Activated CD8-positive, alpha-beta T cell treated with anti-CD3 and anti-CD28 coated beads, Interleukin-2, amount 10 ng/mL, durations not matched to agents 7 days and 5 days (primary cell): ENCODE measurements around the gene WNT3A. TPM values are rescaled to one million over a fixed set of nuclear protein-coding genes. Genes with fewer than 3 reads are reported as not detected.

Source experiments
- ATAC-seq: fragments of 150-1000 bp; cut with Tn5 transposase; one replicate; pipeline ENCODE4 v1.10.0; 2021; ENCODE audit warnings: moderate library complexity
- CTCF ChIA-PET: fragments of 350-600 bp; sonication (Branson Sonifier 250); formaldehyde crosslinking; loops from one replicate; lab custom pipeline; 2021; ENCODE audit warnings: antibody characterized with exemption; lab: Charles Lee
- POLR2A ChIA-PET: fragments of 350-600 bp; sonication (Branson Sonifier 250); formaldehyde crosslinking; loops from one replicate; lab custom pipeline; 2021; ENCODE audit warnings: antibody characterized with exemption; lab: Charles Lee
- DNase-seq: peaks from one replicate; pipeline ENCODE4 v3.0.0-alpha.2; 2020
- H3K27ac Mint-ChIP-seq: one replicate; pipeline ENCODE4 v1.8.0; 2021; ENCODE audit warnings: mild to moderate bottlenecking, mixed read lengths
- H3K27me3 Mint-ChIP-seq: one replicate; pipeline ENCODE4 v1.8.0; 2021; ENCODE audit warnings: low read depth, mixed read lengths
- H3K36me3 Mint-ChIP-seq: one replicate; pipeline ENCODE4 v1.8.0; 2021; ENCODE audit warnings: low read depth, mixed read lengths
- H3K4me1 Mint-ChIP-seq: one replicate; pipeline ENCODE4 v1.8.0; 2021; ENCODE audit warnings: low read depth, mixed read lengths
- H3K4me3 Mint-ChIP-seq: one replicate; pipeline ENCODE4 v1.8.0; 2021; ENCODE audit warnings: mild to moderate bottlenecking, mixed read lengths
- H3K9me3 Mint-ChIP-seq: one replicate; pipeline ENCODE4 v1.8.0; 2022; ENCODE audit warnings: mixed read lengths; ENCODE audit not compliant: insufficient read depth
- total RNA-seq, 2 experiments: library from RNA; stranded (reverse); gene quantifications; one replicate each; pipeline ENCODE4 v1.2.3, GENCODE V29; 2021

WNT3A gene
- total RNA-seq, 2 experiments from 2014 or later: not detected

- ChIA-PET CTCF (no interaction called here), POLR2A (no interaction called here)
- no peaks in the 10 kb centered on the region for H3K36me3 Mint-ChIP-seq
- ATAC-seq (no peak), DNase-seq (peak; percentile 16)
- H3K4me1 Mint-ChIP-seq: peaks cover 18% of the 10 kb centered on the region
- no peaks in the 10 kb centered on the region for H3K9me3 Mint-ChIP-seq
- no peak overlapping the region for H3K4me3 Mint-ChIP-seq
- H3K27ac Mint-ChIP-seq: no peak overlapping the region
- H3K27me3 Mint-ChIP-seq: peaks cover 51% of the 10 kb centered on the region
Measured at GRCh38 chr1:228007801-228008341, 1.1 kb downstream of the WNT3A start.

GRCh38 chr1:228008391-228009115 is 1.8 kb downstream of the WNT3A start:
- no peak for ATAC-seq
- peaks cover 50% of the 10 kb centered on the region for H3K27me3 Mint-ChIP-seq
- no peaks in the 10 kb centered on the region for H3K36me3 Mint-ChIP-seq
- POLR2A ChIA-PET: no interaction called here
- DNase-seq: peak; percentile 20
- no peaks in the 10 kb centered on the region for H3K9me3 Mint-ChIP-seq
- peak overlapping the region; percentile 52 for H3K4me3 Mint-ChIP-seq
- no peak overlapping the region for H3K27ac Mint-ChIP-seq
- CTCF ChIA-PET: no interaction called here
- H3K4me1 Mint-ChIP-seq: peaks cover 18% of the 10 kb centered on the region

GRCh38 chr1:228009116-228009827 is 2.5 kb downstream of the WNT3A start:
- ATAC-seq (peak; percentile 43), DNase-seq (peak; percentile 31)
- H3K9me3 Mint-ChIP-seq: no peaks in the 10 kb centered on the region
- peaks cover 18% of the 10 kb centered on the region for H3K4me1 Mint-ChIP-seq
- H3K27ac Mint-ChIP-seq: peak overlapping the region; percentile 34
- H3K4me3 Mint-ChIP-seq: peak overlapping the region; percentile 70
- H3K36me3 Mint-ChIP-seq: no peaks in the 10 kb centered on the region
- CTCF ChIA-PET: no interaction called here
- peaks cover 46% of the 10 kb centered on the region for H3K27me3 Mint-ChIP-seq
- POLR2A ChIA-PET: no interaction called here

GRCh38 chr1:228009828-228010775 is 3.3 kb downstream of the WNT3A start:
- peaks cover 18% of the 10 kb centered on the region for H3K4me1 Mint-ChIP-seq
- H3K27ac Mint-ChIP-seq: no peak overlapping the region
- peaks cover 41% of the 10 kb centered on the region for H3K27me3 Mint-ChIP-seq
- DNase-seq: peak; percentile 5
- H3K9me3 Mint-ChIP-seq: no peaks in the 10 kb centered on the region
- POLR2A ChIA-PET: no interaction called here
- H3K36me3 Mint-ChIP-seq: no peaks in the 10 kb centered on the region
- no peak for ATAC-seq
- peak overlapping the region; percentile 70 for H3K4me3 Mint-ChIP-seq
- CTCF ChIA-PET: no interaction called here

GRCh38 chr1:228010921-228011320 is 4.1 kb downstream of the WNT3A start:
- Mint-ChIP-seq H3K27ac (no peak overlapping the region), H3K4me3 (no peak overlapping the region), H3K9me3 (no peaks in the 10 kb centered on the region), H3K4me1 (peaks cover 18% of the 10 kb centered on the region), H3K27me3 (peaks cover 33% of the 10 kb centered on the region), H3K36me3 (no peaks in the 10 kb centered on the region)
- CTCF ChIA-PET: no interaction called here
- no peak for ATAC-seq
- POLR2A ChIA-PET: no interaction called here
- peak; percentile 19 for DNase-seq

- no peak overlapping the region for H3K27ac Mint-ChIP-seq
- ChIA-PET POLR2A (no interaction called here), CTCF (no interaction called here)
- DNase-seq (peak; percentile 17), ATAC-seq (no peak)
- H3K4me1 Mint-ChIP-seq: peaks cover 18% of the 10 kb centered on the region
- H3K36me3 Mint-ChIP-seq: no peaks in the 10 kb centered on the region
- H3K9me3 Mint-ChIP-seq: no peaks in the 10 kb centered on the region
- H3K4me3 Mint-ChIP-seq: no peak overlapping the region
- peaks cover 30% of the 10 kb centered on the region for H3K27me3 Mint-ChIP-seq
Measured at GRCh38 chr1:228011721-228012311, 5.0 kb downstream of the WNT3A start.

GRCh38 chr1:228012555-228012954 is 5.8 kb downstream of the WNT3A start:
- DNase-seq: no peak
- Mint-ChIP-seq H3K4me1 (peaks cover 16% of the 10 kb centered on the region), H3K36me3 (no peaks in the 10 kb centered on the region), H3K27ac (no peak overlapping the region), H3K9me3 (no peaks in the 10 kb centered on the region), H3K27me3 (peaks cover 24% of the 10 kb centered on the region), H3K4me3 (no peak overlapping the region)
- ChIA-PET CTCF (no interaction called here), POLR2A (no interaction called here)
- no peak for ATAC-seq

GRCh38 chr1:228013131-228013934 is 6.5 kb downstream of the WNT3A start:
- CTCF ChIA-PET: no interaction called here
- Mint-ChIP-seq H3K27ac (no peak overlapping the region), H3K4me3 (no peak overlapping the region), H3K9me3 (no peaks in the 10 kb centered on the region), H3K27me3 (peaks cover 17% of the 10 kb centered on the region), H3K36me3 (no peaks in the 10 kb centered on the region), H3K4me1 (peaks cover 13% of the 10 kb centered on the region)
- ATAC-seq (no peak), DNase-seq (no peak)
- POLR2A ChIA-PET: interaction anchor here (0.6 kb wide), 1 partner anchor 13 kb away, joined by 3 read pairs; no protein-coding TSS in a partner anchor

- ATAC-seq: no peak
- H3K27ac Mint-ChIP-seq: no peak overlapping the region
- H3K36me3 Mint-ChIP-seq: no peaks in the 10 kb centered on the region
- peaks cover 10% of the 10 kb centered on the region for H3K27me3 Mint-ChIP-seq
- H3K9me3 Mint-ChIP-seq: no peaks in the 10 kb centered on the region
- CTCF ChIA-PET: no interaction called here
- no peak for DNase-seq
- peaks cover 7% of the 10 kb centered on the region for H3K4me1 Mint-ChIP-seq
- no peak overlapping the region for H3K4me3 Mint-ChIP-seq
- POLR2A ChIA-PET: interaction anchor here (0.6 kb wide), 1 partner anchor 12 kb away, joined by 3 read pairs; no protein-coding TSS in a partner anchor
Measured at GRCh38 chr1:228013935-228014930, 7.4 kb downstream of the WNT3A start.
